ENCODE data around the gene ZBTB45.
A peak's percentile ranks its signal among the peaks of the same experiment; 100 is the strongest.

Gene ZBTB45

DNA sequence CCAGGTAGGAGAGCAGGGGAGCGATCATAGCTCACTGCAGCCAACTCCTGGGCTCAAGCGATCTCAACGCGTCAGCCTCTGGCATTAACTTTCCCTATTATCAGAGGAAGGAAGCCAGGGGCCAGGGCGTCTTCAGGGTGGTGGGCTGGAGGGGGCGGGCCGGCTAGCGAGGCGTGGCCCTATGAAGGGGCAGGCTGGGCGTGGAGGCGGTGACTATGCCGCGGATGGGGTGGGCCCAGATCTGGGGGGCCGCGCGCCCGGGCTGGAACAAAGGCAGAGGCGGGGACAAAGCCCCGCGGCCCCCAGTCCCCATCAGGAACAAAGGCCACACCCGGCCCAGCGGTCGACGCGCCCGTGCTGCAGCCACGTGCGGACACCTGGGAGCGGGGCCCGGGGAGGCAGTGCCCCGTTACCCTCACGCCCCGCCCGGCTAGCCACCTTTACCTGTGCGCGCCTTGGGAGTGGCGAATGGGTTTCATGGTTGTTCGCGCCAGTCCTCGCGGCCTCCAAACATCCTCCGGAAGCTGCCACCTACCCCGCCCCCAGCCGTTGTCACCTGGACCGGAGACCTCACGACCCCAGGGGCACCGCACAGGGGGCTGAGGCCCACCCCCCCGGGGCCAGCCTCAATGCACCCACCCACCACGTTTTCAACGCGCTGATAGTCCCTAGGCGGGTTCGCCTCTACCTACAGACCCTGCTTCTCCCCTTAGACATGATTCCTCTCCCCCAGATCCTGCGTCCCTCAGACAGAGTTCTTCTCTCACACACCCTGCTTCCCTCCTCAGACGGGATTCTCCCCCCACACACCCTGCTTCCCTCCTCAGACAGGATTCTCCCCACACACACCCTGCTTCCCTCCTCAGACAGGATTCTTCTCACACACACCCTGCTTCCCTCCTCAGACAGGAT is 18.9 kb upstream of the ZBTB45 start:
- peak; percentile 81 for DNase-seq

DNA sequence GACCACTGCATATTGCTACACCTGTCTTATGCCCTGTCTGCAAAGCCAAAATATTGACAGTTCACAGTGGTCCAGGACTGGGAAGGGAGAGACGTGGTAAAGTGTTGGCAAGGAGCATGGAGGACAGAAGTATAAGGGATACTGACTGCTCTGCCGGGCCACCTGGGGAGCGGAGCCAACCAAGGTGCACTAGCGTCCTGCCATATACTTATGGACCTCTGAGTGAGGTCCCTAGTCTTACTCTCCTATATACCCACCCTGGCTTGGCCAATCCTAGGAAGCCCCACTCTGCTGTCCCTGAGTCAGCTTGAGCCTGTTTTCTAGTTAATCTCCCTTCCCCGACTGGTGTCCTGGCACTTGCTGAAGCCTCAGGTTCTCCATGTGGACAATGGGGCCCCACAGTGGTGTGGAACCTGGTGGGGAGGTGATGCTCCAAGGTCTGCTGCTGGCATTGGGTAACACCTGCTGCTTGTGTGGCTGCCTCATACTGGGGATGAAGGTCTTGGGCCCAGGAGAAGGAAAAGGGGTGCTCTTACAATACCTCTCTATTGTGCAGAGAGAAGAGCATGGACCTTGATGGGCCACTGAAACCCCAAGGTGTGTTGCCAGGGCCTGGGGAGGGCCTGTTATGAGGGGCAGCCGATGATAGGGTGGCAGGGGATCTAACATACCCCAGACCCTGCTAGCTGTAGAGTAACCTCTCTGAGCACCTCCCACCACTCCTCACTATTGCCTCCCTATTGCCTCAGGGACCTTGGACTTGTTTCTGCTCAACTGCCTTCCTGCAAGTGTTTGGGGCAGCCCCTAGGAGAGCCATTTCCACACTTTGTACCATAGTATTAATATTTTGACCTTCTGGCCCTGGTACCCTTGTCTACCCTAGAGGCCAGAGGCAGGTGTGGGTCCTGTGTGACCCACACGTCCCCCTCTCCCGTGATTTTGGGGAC is 17.5 kb upstream of the ZBTB45 start:
- DNase-seq, result no peak

- no peak for DNase-seq
Observed at GRCh38 chr19:58535857-58536256, 16.2 kb upstream of the ZBTB45 start.

DNA sequence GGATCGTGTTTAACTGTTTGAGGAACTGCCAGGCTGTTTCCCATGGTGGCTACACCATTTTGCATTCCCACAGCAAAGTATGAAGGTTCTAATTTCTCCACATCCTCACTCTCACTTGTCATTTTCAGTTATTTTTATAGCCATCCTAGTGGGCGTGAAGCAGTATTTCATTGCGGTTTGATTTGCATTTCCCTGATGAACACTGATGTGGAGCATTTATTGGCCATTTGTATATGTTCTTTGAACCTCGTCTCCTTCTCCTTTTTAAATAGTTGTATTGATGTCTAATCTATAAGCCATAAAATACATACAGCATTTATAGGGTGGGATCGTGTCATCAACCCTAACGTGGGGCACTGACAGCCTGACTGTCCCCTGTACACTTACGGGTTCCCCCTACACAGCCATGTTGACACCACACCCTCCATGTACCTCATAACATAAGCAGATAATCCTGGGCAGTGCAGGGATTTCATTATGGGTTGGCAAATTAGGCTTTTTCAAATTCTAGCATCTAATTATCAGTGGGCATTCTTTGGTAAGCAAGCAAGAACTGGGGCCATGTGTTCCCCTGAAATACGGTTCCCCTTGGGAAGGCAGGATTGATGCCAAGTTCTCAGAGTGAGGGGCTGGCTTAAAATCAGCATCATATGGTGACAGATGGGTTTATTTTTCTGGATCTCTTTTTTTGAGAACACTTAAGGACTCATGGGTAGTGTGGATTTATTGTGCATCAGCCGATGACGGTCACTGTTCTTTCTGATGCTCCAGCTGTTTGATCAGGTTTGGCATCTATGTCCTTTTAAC is 11.6 kb upstream of the ZBTB45 start:
- DNase-seq, result no peak

DNA sequence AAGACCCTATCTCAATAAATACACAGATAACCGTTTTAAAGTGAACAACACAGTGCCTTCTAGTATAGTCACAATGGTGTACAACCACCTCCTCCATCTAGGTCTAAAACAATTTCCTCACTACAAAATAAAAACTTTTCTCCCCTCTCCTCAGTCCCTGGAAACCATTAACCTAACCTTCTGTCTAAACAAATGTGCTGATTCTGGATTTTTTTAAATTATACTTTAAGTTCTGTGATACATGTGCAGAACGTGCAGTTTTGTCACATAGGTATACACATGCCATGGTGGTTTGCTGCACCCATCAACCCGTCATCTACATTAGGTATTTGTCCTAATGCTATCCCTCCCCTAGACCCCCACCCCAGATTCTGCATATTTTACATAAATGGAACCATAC is 9.8 kb upstream of the ZBTB45 start:
- no peak for DNase-seq

- DNase-seq, result no peak
Observed at GRCh38 chr19:58522709-58523108, 3.1 kb upstream of the ZBTB45 start.

DNA sequence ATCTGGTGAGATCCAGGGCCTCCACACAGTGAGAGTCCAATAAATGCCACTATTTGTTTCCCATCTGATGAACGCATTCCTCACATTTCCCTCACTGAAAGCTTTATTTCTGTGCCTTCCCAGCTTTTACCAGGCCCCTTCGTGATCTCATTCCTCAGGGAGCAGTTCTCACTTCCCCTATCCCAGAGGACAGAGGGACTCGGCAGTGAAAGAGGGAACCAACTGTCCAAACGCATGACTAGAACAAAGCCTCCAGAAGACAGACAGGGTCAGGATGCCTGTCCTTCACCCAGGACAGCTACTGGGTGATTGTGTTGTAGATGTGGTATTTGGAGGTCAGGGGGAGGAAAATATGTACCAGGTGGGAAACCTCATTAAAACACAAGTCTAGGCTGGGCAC is 2.0 kb upstream of the ZBTB45 start:
- DNase-seq, result no peak

DNA sequence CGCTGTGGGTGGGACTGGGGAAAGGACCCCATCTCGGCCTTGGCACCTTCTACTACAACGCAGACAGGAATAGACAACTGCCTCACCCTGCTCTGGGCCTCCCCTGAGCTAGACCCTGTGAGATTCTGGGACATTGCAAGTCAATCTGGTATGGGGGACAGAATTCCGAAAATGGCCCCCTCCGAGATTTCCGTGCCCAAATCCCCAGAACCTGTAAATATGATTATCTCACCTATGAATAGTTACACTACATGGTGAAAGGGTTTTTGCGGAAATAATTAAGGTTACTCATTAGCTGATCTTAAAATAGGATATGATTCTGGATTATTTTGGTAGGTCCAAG is 618 bp upstream of the ZBTB45 start:
- DNase-seq, result no peak

DNA sequence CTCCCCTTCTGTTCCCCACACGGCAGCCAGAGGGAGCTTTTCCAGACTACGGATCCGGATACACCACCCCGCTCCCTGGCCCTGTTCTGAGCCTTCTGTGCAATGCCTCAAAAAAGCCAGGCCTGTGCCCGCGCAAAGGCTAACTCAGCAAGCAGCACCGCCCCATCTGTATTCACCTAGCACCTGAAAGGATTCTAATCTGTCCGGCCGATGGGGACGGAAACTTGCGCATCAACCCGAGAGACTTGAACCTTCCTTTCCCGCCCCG is 589 bp downstream of the ZBTB45 start:
- peak; percentile 80 for DNase-seq

DNA sequence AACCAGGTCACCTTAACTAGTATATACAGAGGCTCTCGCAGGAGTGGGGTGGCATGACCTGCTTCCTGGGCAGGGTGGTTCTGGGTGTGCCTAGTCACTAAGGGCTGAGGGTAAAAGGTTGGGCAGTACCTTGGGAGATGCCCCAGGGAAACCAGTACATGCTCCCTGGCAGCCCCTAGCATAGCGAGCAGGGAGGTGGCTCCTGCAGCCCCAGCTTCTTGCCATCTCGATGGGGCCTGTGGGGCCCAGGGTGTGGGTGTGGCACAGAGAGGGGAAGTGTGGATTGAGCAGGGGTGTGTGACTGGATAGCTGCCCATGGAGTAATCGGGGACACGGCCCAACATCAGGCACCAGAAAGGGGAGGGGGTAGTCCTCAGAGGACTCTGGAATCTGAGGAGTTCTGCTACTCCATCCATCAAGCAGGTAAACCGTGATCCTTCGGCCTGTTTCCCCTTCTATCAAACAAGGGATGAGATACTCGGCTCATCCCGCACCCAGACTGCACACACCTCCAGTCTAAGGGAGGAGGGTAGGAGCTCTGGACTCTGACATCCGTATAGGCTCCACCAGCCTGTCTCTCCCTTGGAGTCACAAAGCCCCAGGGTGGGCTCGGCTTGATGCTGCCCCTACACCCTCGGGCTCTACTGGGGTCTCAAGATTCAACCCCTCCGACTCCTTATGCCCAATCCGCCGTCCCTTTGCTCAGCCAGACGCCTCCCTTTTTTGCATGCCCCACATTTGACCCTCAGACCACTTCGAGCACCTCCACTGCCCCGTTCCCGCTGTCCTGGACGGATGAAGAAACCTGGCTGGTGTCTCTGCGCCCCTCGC is 1.1 kb downstream of the ZBTB45 start:
- DNase-seq, result peak; percentile 62

DNA sequence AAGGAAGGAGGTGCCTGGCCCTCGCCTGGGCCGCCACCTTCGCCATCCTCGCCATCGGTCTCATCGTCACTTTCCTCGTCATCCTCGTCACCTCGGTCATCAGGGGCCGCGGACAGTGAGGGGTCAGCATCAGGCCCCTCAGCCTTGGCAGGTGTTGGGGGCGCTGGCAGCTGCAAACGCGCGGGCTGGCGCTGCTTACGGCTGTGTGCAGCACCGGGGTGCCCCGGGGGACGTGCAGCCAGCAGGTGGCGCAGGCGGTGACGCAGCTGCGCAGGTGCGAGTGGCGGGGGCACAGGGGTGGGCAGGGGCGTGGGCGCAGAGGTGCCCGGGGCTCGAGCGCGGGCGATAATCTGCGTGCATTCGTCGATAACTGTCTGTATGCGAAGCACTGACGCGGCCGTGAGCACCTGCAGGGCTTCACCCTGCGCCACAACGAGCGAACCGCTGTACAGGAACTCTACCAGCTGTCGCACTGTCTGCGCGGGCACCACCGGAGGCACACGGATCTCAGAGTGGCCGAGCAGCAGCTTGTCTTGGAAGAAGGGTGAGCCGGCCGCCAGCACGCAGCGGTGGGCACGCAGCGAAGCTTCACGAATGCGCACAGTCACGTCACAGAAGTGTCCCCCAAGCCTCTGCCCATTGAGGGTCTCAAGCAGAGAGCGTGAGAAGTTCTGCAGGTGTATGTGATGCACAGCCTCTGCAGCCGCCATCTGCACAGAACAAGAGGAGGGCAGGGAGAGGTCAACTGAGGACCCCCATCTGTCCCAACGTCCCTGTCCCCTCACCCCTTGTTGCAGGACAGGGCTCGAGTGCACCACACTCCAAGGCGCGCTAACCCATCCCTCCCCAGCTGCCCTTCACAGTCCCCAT is 2.4 kb downstream of the ZBTB45 start:
- peak; percentile 56 for DNase-seq

DNA sequence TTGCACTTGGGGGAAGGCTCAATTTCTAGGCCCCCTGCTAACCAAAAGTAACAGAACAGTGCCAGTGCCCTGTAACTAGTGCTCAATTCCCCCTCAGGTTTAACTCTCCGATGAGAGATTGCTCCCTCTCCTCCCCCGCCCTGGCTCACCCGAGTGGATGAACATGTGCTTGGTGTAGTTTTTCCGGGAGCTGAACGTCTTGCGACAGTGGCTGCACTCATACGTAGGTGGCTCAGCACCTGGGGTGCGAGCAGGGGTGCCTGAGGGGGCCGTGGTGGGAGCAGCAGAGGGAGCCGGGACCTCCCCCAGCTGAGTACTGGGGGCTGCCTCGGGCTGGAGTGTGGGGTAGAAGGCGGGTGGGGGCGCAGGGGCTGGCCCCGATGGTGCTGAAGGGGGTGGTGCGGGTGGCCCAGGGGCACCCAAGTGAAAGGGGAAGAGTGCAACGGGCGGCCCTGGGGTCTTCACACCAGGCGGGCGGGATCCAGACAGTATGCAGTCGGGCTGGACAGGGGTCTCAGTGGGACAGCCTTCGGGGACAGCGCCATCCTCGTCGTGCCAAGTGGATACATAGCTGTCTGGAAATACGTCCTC is 3.3 kb downstream of the ZBTB45 start:
- no peak for DNase-seq

GRCh38 chr19:58515259-58515658 is 4.4 kb downstream of the ZBTB45 start:
- DNase-seq, result no peak

GRCh38 chr19:58514564-58515022 is 5.0 kb downstream of the ZBTB45 start:
- peak; percentile 70 for DNase-seq

DNA sequence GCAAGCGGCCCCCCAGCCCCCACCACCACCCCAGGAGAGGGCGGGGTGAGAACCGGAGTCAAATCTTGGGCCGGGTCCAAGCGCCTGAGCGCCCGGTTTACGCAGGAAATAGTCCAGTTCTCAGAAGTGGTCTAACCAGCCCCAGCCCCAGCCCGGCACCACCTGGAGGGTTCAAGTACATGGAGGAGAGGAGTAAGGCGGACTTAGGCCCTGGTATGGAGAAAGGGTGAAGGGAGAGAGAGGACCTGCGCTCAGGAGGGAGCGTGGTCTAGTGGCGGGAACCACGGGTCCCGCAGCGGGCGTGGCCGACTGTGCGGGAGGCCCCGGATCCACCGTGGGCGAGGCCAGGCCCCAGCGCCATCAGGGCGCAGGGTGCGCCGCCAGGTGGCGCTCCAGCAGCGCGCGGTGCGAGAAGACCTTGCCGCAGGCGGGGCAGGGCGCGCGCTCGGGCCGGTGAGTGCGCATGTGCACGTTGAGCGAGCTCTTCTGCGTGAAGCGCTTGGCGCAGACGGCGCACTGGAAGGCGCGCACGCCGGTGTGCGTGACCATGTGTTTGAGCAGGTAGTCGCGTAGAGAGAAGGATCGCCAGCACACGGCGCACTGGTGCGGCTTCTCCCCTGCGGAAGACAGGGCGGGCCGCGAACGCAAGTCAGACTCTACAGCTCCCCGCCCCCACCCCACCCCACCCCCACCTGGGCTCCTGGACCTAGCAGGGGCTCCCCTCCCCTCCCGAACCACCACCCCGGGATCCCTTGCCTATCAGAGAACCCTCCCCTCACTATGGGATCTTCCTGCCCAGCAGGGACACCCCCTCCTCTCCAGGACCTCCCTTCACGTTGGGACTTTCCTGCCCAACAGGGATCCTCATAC is 5.7 kb downstream of the ZBTB45 start:
- peak; percentile 98 for DNase-seq

- DNase-seq, result no peak
Observed at GRCh38 chr19:58513213-58513693, 6.4 kb downstream of the ZBTB45 start.

GRCh38 chr19:58511353-58512208 is 8.0 kb downstream of the ZBTB45 start, which contains the start of gene SLC27A5:
Gene SLC27A5 (minus strand): TSS chr19:58511992. CDS start chr19:58511955, 37 bp downstream.
- no peak for DNase-seq

DNA sequence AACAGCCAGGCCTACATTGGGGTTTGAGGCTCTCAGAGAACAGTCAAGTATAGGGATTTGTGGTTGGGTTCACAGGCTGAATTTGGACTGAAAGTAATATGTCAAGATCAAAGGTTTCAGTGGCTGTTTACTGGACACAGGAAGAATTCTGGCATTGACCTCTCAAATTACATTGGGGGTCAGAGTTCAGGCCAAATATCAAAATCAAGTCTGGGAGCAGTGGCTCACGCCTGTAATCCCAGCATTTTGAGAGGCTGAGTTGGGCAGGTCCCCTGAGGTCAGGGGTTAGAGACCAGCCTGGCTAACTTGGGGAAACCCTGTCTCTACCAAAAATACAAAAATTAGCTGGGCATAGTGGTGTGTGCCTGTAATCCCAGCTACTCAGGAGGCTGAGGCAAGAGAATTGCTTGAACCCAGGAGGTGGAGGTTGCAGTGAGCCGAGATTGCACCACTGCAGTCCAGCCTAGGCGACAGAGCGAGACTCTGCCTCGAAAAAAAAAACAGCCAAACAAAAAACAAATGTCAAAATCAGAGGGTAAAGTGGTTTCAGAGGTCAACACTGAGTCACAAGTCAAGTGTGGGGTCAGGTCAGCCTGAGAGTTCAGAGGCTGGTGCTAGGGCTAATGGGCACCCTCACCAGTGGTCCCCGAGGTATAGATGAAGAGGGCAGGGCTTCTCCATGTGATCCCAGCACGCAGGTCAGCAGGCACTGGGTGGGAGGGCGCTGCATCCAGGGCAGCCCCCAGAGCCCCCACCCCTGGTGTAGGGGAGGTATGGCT is 9.3 kb downstream of the ZBTB45 start:
- DNase-seq, result no peak

All from activated CD8-positive, alpha-beta memory T cell treated with anti-CD3 and anti-CD28 coated beads for 24 hours (primary cell).